GM23338 (cell line): ENCODE results near the gene EEF1G. TPM values are rescaled to one million over a fixed set of nuclear protein-coding genes. Genes with fewer than 3 reads are reported as not detected.

Experiments used
- ATAC-seq: fragments of 200-7000 bp; cut with Tn5 transposase; 3 replicates; pipeline ENCODE4 v1.9.1; 2020
- DNase-seq: peaks from one replicate; pipeline ENCODE4 v3.0.0-alpha.2; 2015; ENCODE audit warnings: low spot score
- H2AFZ ChIP-seq: fragments of 200-600 bp; sonication (generic); 2 replicates; pipeline ENCODE4 v1.8.0; 2016; ENCODE audit warnings: antibody characterized with exemption, mild to moderate bottlenecking, moderate library complexity
- H3F3A ChIP-seq: fragments of 200-600 bp; sonication (generic); replicated peaks from 2 replicates; pipeline ENCODE4 v1.8.0; 2017; ENCODE audit warnings: antibody characterized with exemption, mixed run types, low read depth
- H3K27ac ChIP-seq: fragments of 200-600 bp; sonication (generic); 2 replicates; pipeline ENCODE4 v1.6.1; 2016; ENCODE audit warnings: low read depth
- H3K27me3 ChIP-seq: fragments of 200-600 bp; sonication (generic); 2 replicates; pipeline ENCODE4 v1.8.0; 2016; ENCODE audit warnings: mild to moderate bottlenecking, mixed run types, moderate library complexity; ENCODE audit not compliant: insufficient read depth
- H3K36me3 ChIP-seq: fragments of 200-600 bp; sonication (generic); 2 replicates; pipeline ENCODE4 v1.8.0; 2016; ENCODE audit warnings: mild to moderate bottlenecking; ENCODE audit not compliant: insufficient read depth
- H3K4me1 ChIP-seq: fragments of 200-600 bp; sonication (generic); 2 replicates; pipeline ENCODE4 v1.8.0; 2016; ENCODE audit warnings: mild to moderate bottlenecking, moderate library complexity; ENCODE audit not compliant: insufficient read depth
- H3K4me2 ChIP-seq: fragments of 200-600 bp; sonication (generic); 2 replicates; pipeline ENCODE4 v1.7.1; 2017; ENCODE audit warnings: mixed run types
- H3K4me3 ChIP-seq: fragments of 200-600 bp; sonication (generic); 2 replicates; pipeline ENCODE4 v1.6.1; 2016; ENCODE audit warnings: mixed run types
- H3K79me2 ChIP-seq: fragments of 200-600 bp; sonication (generic); replicated peaks from 2 replicates; pipeline ENCODE4 v1.8.0; 2017; ENCODE audit warnings: mild to moderate bottlenecking; ENCODE audit not compliant: insufficient read depth
- H3K9me2 ChIP-seq: fragments of 200-600 bp; sonication (generic); 2 replicates; pipeline ENCODE4 v1.8.0; 2017; ENCODE audit not compliant: insufficient read depth
- H4K20me1 ChIP-seq: fragments of 200-600 bp; sonication (generic); replicated peaks from 2 replicates; pipeline ENCODE4 v1.8.0; 2017; ENCODE audit warnings: mild to moderate bottlenecking; ENCODE audit not compliant: insufficient read depth
- H3K27ac Mint-ChIP-seq: 2 replicates; pipeline ENCODE4 v1.8.0; 2020; ENCODE audit warnings: inconsistent platforms, mild to moderate bottlenecking, moderate library complexity, mixed read lengths
- H3K27me3 Mint-ChIP-seq: 3 replicates; pipeline ENCODE4 v1.8.0; 2022; ENCODE audit warnings: low read depth, mild to moderate bottlenecking, moderate library complexity, mixed read lengths, inconsistent platforms; ENCODE audit not compliant: insufficient read depth, poor library complexity
- H3K36me3 Mint-ChIP-seq: 3 replicates; pipeline ENCODE4 v1.8.0; 2021; ENCODE audit warnings: low read depth, mild to moderate bottlenecking, inconsistent platforms, moderate library complexity, mixed read lengths
- H3K4me1 Mint-ChIP-seq: 3 replicates; pipeline ENCODE4 v1.8.0; 2020; ENCODE audit warnings: mild to moderate bottlenecking, inconsistent platforms, mixed read lengths
- H3K4me3 Mint-ChIP-seq: 3 replicates; pipeline ENCODE4 v1.8.0; 2021; ENCODE audit warnings: moderate library complexity, mild to moderate bottlenecking, inconsistent platforms, mixed read lengths
- H3K9me3 Mint-ChIP-seq: 3 replicates; pipeline ENCODE4 v1.8.0; 2020; ENCODE audit warnings: moderate library complexity, mild to moderate bottlenecking, inconsistent platforms, mixed read lengths
- CREB1 ChIP-seq: fragments of 250-450 bp; sonication (Bioruptor Pico); IDR thresholded peaks from 2 replicates; pipeline ENCODE4 v1.5.0; 2020; ENCODE audit warnings: low read depth, mild to moderate bottlenecking, moderate library complexity
- ETS1 ChIP-seq: IDR thresholded peaks from 2 replicates; pipeline ENCODE4 v1.6.1; 2016; ENCODE audit warnings: antibody characterized with exemption
- NANOG ChIP-seq: IDR thresholded peaks from 2 replicates; pipeline ENCODE4 v1.6.1; 2016; ENCODE audit warnings: antibody characterized with exemption, borderline replicate concordance
- POLR2AphosphoS5 ChIP-seq: IDR thresholded peaks from 2 replicates; pipeline ENCODE4 v1.6.1; 2016; ENCODE audit warnings: antibody characterized with exemption, low read depth
- polyA plus RNA-seq: library from polyadenylated mRNA; unstranded; fragments of >200 nt; fragmentation: Nextera tagmentation; extraction: Ambion mirVana; gene quantifications from 2 replicates; pipeline ENCODE4 v1.2.1, GENCODE V29; 2016
- total RNA-seq: library from RNA; depleted of rRNA; stranded (reverse); fragments of >200 nt; shearing (Covaris generic); gene quantifications from 2 replicates; pipeline ENCODE4 v1.2.3, GENCODE V29; 2014
- TF ChIP-seq, protein P1 (sequence below): fragments of 250-450 bp; sonication (Bioruptor Pico); IDR thresholded peaks from 2 replicates; pipeline ENCODE4 v1.5.0; 2020; ENCODE audit warnings: mild to moderate bottlenecking, moderate library complexity

The EEF1G gene
- total and polyA plus RNA-seq, 2 experiments from 2014 or later: 696 to 1,316 TPM

- peaks cover 18% of the 10 kb centered on the region for H3K27me3 Mint-ChIP-seq
- Histone ChIP-seq H3F3A (peaks cover 57% of the 10 kb centered on the region), H3K79me2 (peaks cover 55% of the 10 kb centered on the region), H2AFZ (no peak overlapping the region), H3K9me2 (no peaks in the 10 kb centered on the region), H3K4me1 (peaks cover 24% of the 10 kb centered on the region), H3K36me3 (peaks cover 46% of the 10 kb centered on the region), H3K4me3 (peak overlapping the region; percentile 79), H3K27ac (peak overlapping the region; percentile 7), H4K20me1 (peaks cover 48% of the 10 kb centered on the region), H3K27me3 (no peaks in the 10 kb centered on the region), H3K4me2 (peak overlapping the region; percentile 99)
- peak overlapping the region; percentile 99 for H3K27ac Mint-ChIP-seq
- DNase-seq (peak; percentile 26), ATAC-seq (peak; percentile 2; the same call in 2 of the 3 replicates)
- no peaks in the 10 kb centered on the region; the same call in 2 of the 3 replicates for H3K9me3 Mint-ChIP-seq
- H3K4me1 Mint-ChIP-seq: peaks cover 33% of the 10 kb centered on the region
- no peak for TF ChIP-seq POLR2AphosphoS5
- no peak for TF ChIP-seq ETS1
- no peak for TF ChIP-seq CREB1
- TF ChIP-seq, protein P1, sequence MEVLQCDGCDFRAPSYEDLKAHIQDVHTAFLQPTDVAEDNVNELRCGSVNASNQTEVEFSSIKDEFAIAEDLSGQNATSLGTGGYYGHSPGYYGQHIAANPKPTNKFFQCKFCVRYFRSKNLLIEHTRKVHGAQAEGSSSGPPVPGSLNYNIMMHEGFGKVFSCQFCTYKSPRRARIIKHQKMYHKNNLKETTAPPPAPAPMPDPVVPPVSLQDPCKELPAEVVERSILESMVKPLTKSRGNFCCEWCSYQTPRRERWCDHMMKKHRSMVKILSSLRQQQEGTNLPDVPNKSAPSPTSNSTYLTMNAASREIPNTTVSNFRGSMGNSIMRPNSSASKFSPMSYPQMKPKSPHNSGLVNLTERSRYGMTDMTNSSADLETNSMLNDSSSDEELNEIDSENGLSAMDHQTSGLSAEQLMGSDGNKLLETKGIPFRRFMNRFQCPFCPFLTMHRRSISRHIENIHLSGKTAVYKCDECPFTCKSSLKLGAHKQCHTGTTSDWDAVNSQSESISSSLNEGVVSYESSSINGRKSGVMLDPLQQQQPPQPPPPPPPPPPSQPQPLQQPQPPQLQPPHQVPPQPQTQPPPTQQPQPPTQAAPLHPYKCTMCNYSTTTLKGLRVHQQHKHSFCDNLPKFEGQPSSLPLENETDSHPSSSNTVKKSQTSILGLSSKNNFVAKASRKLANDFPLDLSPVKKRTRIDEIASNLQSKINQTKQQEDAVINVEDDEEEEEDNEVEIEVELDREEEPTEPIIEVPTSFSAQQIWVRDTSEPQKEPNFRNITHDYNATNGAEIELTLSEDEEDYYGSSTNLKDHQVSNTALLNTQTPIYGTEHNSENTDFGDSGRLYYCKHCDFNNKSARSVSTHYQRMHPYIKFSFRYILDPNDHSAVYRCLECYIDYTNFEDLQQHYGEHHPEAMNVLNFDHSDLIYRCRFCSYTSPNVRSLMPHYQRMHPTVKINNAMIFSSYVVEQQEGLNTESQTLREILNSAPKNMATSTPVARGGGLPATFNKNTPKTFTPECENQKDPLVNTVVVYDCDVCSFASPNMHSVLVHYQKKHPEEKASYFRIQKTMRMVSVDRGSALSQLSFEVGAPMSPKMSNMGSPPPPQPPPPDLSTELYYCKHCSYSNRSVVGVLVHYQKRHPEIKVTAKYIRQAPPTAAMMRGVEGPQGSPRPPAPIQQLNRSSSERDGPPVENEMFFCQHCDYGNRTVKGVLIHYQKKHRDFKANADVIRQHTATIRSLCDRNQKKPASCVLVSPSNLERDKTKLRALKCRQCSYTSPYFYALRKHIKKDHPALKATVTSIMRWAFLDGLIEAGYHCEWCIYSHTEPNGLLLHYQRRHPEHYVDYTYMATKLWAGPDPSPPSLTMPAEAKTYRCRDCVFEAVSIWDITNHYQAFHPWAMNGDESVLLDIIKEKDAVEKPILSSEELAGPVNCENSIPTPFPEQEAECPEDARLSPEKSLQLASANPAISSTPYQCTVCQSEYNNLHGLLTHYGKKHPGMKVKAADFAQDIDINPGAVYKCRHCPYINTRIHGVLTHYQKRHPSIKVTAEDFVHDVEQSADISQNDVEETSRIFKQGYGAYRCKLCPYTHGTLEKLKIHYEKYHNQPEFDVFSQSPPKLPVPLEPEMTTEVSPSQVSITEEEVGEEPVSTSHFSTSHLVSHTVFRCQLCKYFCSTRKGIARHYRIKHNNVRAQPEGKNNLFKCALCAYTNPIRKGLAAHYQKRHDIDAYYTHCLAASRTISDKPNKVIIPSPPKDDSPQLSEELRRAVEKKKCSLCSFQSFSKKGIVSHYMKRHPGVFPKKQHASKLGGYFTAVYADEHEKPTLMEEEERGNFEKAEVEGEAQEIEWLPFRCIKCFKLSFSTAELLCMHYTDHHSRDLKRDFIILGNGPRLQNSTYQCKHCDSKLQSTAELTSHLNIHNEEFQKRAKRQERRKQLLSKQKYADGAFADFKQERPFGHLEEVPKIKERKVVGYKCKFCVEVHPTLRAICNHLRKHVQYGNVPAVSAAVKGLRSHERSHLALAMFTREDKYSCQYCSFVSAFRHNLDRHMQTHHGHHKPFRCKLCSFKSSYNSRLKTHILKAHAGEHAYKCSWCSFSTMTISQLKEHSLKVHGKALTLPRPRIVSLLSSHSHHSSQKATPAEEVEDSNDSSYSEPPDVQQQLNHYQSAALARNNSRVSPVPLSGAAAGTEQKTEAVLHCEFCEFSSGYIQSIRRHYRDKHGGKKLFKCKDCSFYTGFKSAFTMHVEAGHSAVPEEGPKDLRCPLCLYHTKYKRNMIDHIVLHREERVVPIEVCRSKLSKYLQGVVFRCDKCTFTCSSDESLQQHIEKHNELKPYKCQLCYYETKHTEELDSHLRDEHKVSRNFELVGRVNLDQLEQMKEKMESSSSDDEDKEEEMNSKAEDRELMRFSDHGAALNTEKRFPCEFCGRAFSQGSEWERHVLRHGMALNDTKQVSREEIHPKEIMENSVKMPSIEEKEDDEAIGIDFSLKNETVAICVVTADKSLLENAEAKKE (CRISPR knock-in tag): no peak
- TF ChIP-seq NANOG: no peak
- H3K4me3 Mint-ChIP-seq: peak overlapping the region; percentile 99
- peaks cover 75% of the 10 kb centered on the region for H3K36me3 Mint-ChIP-seq
These were observed 592 bp downstream of the EEF1G start for GRCh38 chr11:62573006-62573591.
